IMR-90 (cell line): ENCODE results near the gene PRELID1. TPM values are rescaled to one million over a fixed set of nuclear protein-coding genes. Genes with fewer than 3 reads are reported as not detected.

Experiments used
- ATAC-seq: fragments of 200-7000 bp; cut with Tn5 transposase; 2 replicates; pipeline ENCODE4 v1.9.1; 2020; ENCODE audit warnings: low read depth, mild to moderate bottlenecking, moderate library complexity
- BruUV-seq: library from RNA; stranded (reverse); fragments of 400-500 nt; replicated peaks from 2 replicates; lab custom pipeline; 2021; lab: Mats Ljungman, UMichigan
- CTCF ChIA-PET: fragments of 300-600 bp; formaldehyde crosslinking; extraction: SDS; loops from one replicate; lab custom pipeline; 2021; ENCODE audit warnings: antibody characterized with exemption; lab: Yijun Ruan, JAX
- POLR2A ChIA-PET: fragments of 300-600 bp; sonication (Branson Sonifier 250); formaldehyde crosslinking; loops from one replicate; lab custom pipeline; 2022; ENCODE audit warnings: antibody characterized with exemption; ENCODE audit not compliant: unreplicated experiment; lab: Charles Lee
- DNase-seq: peaks from one replicate; pipeline ENCODE4 v3.0.0; 2013
- H2AFZ ChIP-seq: replicated peaks from 2 replicates; pipeline ENCODE3; 2013; ENCODE audit warnings: low read length, mild to moderate bottlenecking; ENCODE audit not compliant: poor library complexity
- H2AK5ac ChIP-seq: 2 replicates; pipeline ENCODE4 v1.6.1; 2013; ENCODE audit warnings: low read depth, low read length, inconsistent platforms
- H2AK9ac ChIP-seq: replicated peaks from 2 replicates; pipeline ENCODE3; 2013; ENCODE audit warnings: mild to moderate bottlenecking, low read depth, low read length, moderate library complexity; ENCODE audit not compliant: poor library complexity
- H2BK120ac ChIP-seq: 2 replicates; pipeline ENCODE4 v1.6.1; 2013; ENCODE audit warnings: low read depth, low read length, inconsistent platforms
- H2BK15ac ChIP-seq: 3 replicates; pipeline ENCODE4 v1.6.1; 2013; ENCODE audit warnings: low read depth, low read length, inconsistent platforms
- H2BK20ac ChIP-seq: 2 replicates; pipeline ENCODE4 v1.6.1; 2013; ENCODE audit warnings: low read depth, mild to moderate bottlenecking, inconsistent platforms, low read length, moderate library complexity
- H2BK5ac ChIP-seq: 2 replicates; pipeline ENCODE4 v1.6.1; 2013; ENCODE audit warnings: mild to moderate bottlenecking, low read depth, low read length, inconsistent platforms; ENCODE audit not compliant: poor library complexity, severe bottlenecking
- H3K14ac ChIP-seq: replicated peaks from 2 replicates; pipeline ENCODE4 v1.6.1; 2013; ENCODE audit warnings: low read depth, low read length, inconsistent platforms
- H3K18ac ChIP-seq: 2 replicates; pipeline ENCODE4 v1.6.1; 2013; ENCODE audit warnings: low read depth, low read length, control low read depth
- H3K23ac ChIP-seq: 2 replicates; pipeline ENCODE4 v1.6.1; 2013; ENCODE audit warnings: low read depth, low read length, inconsistent platforms
- H3K27ac ChIP-seq: 2 replicates; pipeline ENCODE4 v1.5.1; 2013; ENCODE audit warnings: mild to moderate bottlenecking, control low read depth, low read length; ENCODE audit not compliant: insufficient read depth
- H3K27me3 ChIP-seq: 2 replicates; pipeline ENCODE4 v1.6.1; 2013; ENCODE audit warnings: low read length; ENCODE audit not compliant: control insufficient read depth, insufficient read depth
- H3K36me3 ChIP-seq: 2 replicates; pipeline ENCODE4 v1.6.1; 2013; ENCODE audit warnings: low read length, mixed read lengths; ENCODE audit not compliant: control insufficient read depth, insufficient read depth
- H3K4ac ChIP-seq: 2 replicates; pipeline ENCODE4 v1.6.1; 2013; ENCODE audit warnings: low read depth, low read length, inconsistent platforms
- H3K4me1 ChIP-seq: 2 replicates; pipeline ENCODE4 v1.6.1; 2013; ENCODE audit warnings: low read length, mixed read lengths; ENCODE audit not compliant: control insufficient read depth, insufficient read depth
- H3K4me2 ChIP-seq: 2 replicates; pipeline ENCODE4 v1.6.1; 2013; ENCODE audit warnings: low read depth, mild to moderate bottlenecking, control low read depth, low read length, moderate library complexity
- H3K4me3 ChIP-seq: 2 replicates; pipeline ENCODE4 v1.5.1; 2013; ENCODE audit warnings: low read depth, mild to moderate bottlenecking, control low read depth, low read length, moderate library complexity; ENCODE audit not compliant: insufficient read depth
- H3K56ac ChIP-seq: 2 replicates; pipeline ENCODE4 v1.6.1; 2013; ENCODE audit warnings: low read length, inconsistent platforms; ENCODE audit not compliant: insufficient read depth; ENCODE audit errors: extremely low read depth
- H3K79me1 ChIP-seq, 2 experiments: 2 replicates each; pipeline ENCODE4 v1.6.1; 2013; ENCODE audit warnings: low read length in 2 of 2, inconsistent platforms in 1 of 2, low read depth in 1 of 2
- H3K9ac ChIP-seq: 2 replicates; pipeline ENCODE4 v1.6.1; 2013; ENCODE audit warnings: low read depth, low read length, control low read depth
- H3K9me1 ChIP-seq: 2 replicates; pipeline ENCODE4 v1.6.1; 2013; ENCODE audit warnings: low read length, inconsistent platforms; ENCODE audit not compliant: insufficient read depth
- H3K9me3 ChIP-seq: 2 replicates; pipeline ENCODE4 v1.6.1; 2013; ENCODE audit warnings: low read length; ENCODE audit not compliant: control insufficient read depth, insufficient read depth
- H4K20me1 ChIP-seq: 2 replicates; pipeline ENCODE4 v1.6.1; 2013; ENCODE audit warnings: low read length, inconsistent platforms; ENCODE audit not compliant: insufficient read depth
- H4K5ac ChIP-seq: 2 replicates; pipeline ENCODE4 v1.6.1; 2013; ENCODE audit warnings: mild to moderate bottlenecking, low read depth, low read length, control low read depth
- H4K8ac ChIP-seq, 2 experiments: 2 replicates each; pipeline ENCODE4 v1.6.1; 2013; ENCODE audit warnings: low read depth in 2 of 2, low read length in 2 of 2, control low read depth in 1 of 2, inconsistent platforms in 1 of 2
- H4K91ac ChIP-seq: 2 replicates; pipeline ENCODE4 v1.6.1; 2013; ENCODE audit warnings: low read depth, low read length, inconsistent platforms; ENCODE audit not compliant: insufficient read depth
- BHLHE40 ChIP-seq: fragments of 150-350 bp; IDR thresholded peaks from 2 replicates; pipeline ENCODE4 v1.6.1; 2016; ENCODE audit warnings: mild to moderate bottlenecking, low read depth, low read length
- CEBPB ChIP-seq: IDR thresholded peaks from 2 replicates; pipeline ENCODE4 v1.6.1; 2012; ENCODE audit warnings: low read depth, low read length, improper control_type of control experiment
- CHD1 ChIP-seq: IDR thresholded peaks from 2 replicates; pipeline ENCODE4 v1.6.1; 2012; ENCODE audit warnings: low read depth, low read length, improper control_type of control experiment
- CTCF ChIP-seq: conservative IDR thresholded peaks from 2 replicates; pipeline ENCODE4 v1.5.1; 2012; ENCODE audit warnings: mild to moderate bottlenecking, low read depth, low read length, improper control_type of control experiment
- ELK1 ChIP-seq: fragments of 150-350 bp; IDR thresholded peaks from 2 replicates; pipeline ENCODE4 v1.6.1; 2016; ENCODE audit warnings: low read depth, mild to moderate bottlenecking, low read length, moderate library complexity, borderline replicate concordance
- FOS ChIP-seq: fragments of 150-350 bp; IDR thresholded peaks from 2 replicates; pipeline ENCODE4 v1.6.1; 2016; ENCODE audit warnings: low read depth, low read length
- MAFK ChIP-seq: IDR thresholded peaks from 2 replicates; pipeline ENCODE4 v1.6.1; 2012; ENCODE audit warnings: low read depth, low read length, improper control_type of control experiment
- MAZ ChIP-seq: IDR thresholded peaks from 2 replicates; pipeline ENCODE4 v1.6.1; 2012; ENCODE audit warnings: low read depth, mild to moderate bottlenecking, low read length, improper control_type of control experiment, moderate library complexity, borderline replicate concordance
- MXI1 ChIP-seq: IDR thresholded peaks from 2 replicates; pipeline ENCODE4 v1.6.1; 2012; ENCODE audit warnings: low read depth, mild to moderate bottlenecking, low read length, moderate library complexity, borderline replicate concordance
- NFE2L2 ChIP-seq: fragments of 150-350 bp; IDR thresholded peaks from 2 replicates; pipeline ENCODE4 v1.6.1; 2016; ENCODE audit warnings: low read depth, mild to moderate bottlenecking, low read length
- POLR2A ChIP-seq: IDR thresholded peaks from 2 replicates; pipeline ENCODE4 v1.6.1; 2012; ENCODE audit warnings: mild to moderate bottlenecking, low read depth, low read length
- RAD21 ChIP-seq: IDR thresholded peaks from 2 replicates; pipeline ENCODE4 v1.6.1; 2012; ENCODE audit warnings: low read length, improper control_type of control experiment
- RCOR1 ChIP-seq: IDR thresholded peaks from 2 replicates; pipeline ENCODE4 v1.6.1; 2012; ENCODE audit warnings: mild to moderate bottlenecking, low read length, improper control_type of control experiment; ENCODE audit not compliant: insufficient replicate concordance
- RFX5 ChIP-seq: IDR thresholded peaks from 2 replicates; pipeline ENCODE4 v1.8.0; 2012; ENCODE audit warnings: low read depth, mild to moderate bottlenecking, low read length, moderate library complexity
- SMC3 ChIP-seq: fragments of 150-350 bp; IDR thresholded peaks from 2 replicates; pipeline ENCODE4 v1.6.1; 2016; ENCODE audit warnings: low read depth, mild to moderate bottlenecking, antibody characterized with exemption, low read length, moderate library complexity
- USF2 ChIP-seq: fragments of 150-350 bp; IDR thresholded peaks from 2 replicates; pipeline ENCODE4 v1.6.1; 2017; ENCODE audit warnings: mild to moderate bottlenecking, antibody characterized with exemption, low read length, low read depth
- WGBS, 2 experiments: methylation state at CpG; one replicate each; pipeline versions ENCODE4 v1.1.5 to v1.1.7; 2013; ENCODE audit warnings: missing lambda C conversion rate in 2 of 2; ENCODE audit not compliant: insufficient read length in 1 of 2; ENCODE audit errors: extremely low coverage in 2 of 2; 5-methylcytosine and 5-hydroxymethylcytosine counted together
- dilution Hi-C: fragments of 300-500 bp; cut with HindIII; formaldehyde crosslinking; loops from one replicate; pipeline ENCODE4 v1.14.3; 2018; ENCODE audit warnings: low sequenced_read_pairs; ENCODE audit not compliant: unreplicated experiment
- in situ Hi-C: fragments of 300-500 bp; cut with MboI; formaldehyde crosslinking; loops from 3 replicates; pipeline ENCODE4 v1.14.3; 2019; ENCODE audit warnings: low sequenced_read_pairs, inconsistent platforms, mixed read lengths
- intact Hi-C: fragments of 100-400 bp; cut with micrococcal nuclease; formaldehyde crosslinking; loops from 2 replicates; pipeline ENCODE4 v1.10.0; 2022
- polyA plus RNA-seq, 3 experiments: library from polyadenylated mRNA; depleted of rRNA; stranded (reverse); fragments of >200 nt; gene quantifications; 2 replicates each; pipeline ENCODE4 v1.2.3, GENCODE V29; 2012; ENCODE audit warnings: low replicate concordance in 1 of 3
- total RNA-seq: library from RNA; depleted of rRNA; stranded (reverse); fragments of >200 nt; gene quantifications from 2 replicates; pipeline ENCODE4 v1.2.3, GENCODE V29; 2012

PRELID1 gene
- total and polyA plus RNA-seq, 2 of the 4 experiments (the other 2 are of a cell fraction): 116 to 239 TPM

GRCh38 chr5:177354711-177355110, 51.1 kb downstream of the PRELID1 start:
- peaks cover 13% of the 10 kb centered on the region; the same call in 1 of the 2 replicates for H3K27me3 ChIP-seq
- no peak overlapping the region for H2BK5ac ChIP-seq
- H3K36me3 ChIP-seq: 0 out of 2 replicates have a peak, but pooled peaks cover under 1% of the 10 kb centered on the region
- TF ChIP-seq CTCF: no peak
- TF ChIP-seq POLR2A: no peak
- TF ChIP-seq FOS: no peak
- no peak for TF ChIP-seq CEBPB
- TF ChIP-seq RFX5: no peak
- no peak for TF ChIP-seq MXI1
- no peak for TF ChIP-seq NFE2L2
- no peak for TF ChIP-seq MAZ
- TF ChIP-seq MAFK: no peak
- TF ChIP-seq RCOR1: no peak
- no peak for TF ChIP-seq ELK1
- TF ChIP-seq RAD21: no peak
- no peak for TF ChIP-seq SMC3
- no peak for TF ChIP-seq USF2
- no peak for TF ChIP-seq CHD1
- TF ChIP-seq BHLHE40: no peak
- no peak for ATAC-seq
- ChIA-PET POLR2A (no interaction called here), CTCF (interaction anchor here (0.6 to 1.2 kb wide), 2 partner anchors 28 to 120 kb away, joined by 5 to 10 read pairs; no protein-coding TSS in a partner anchor)
- intact Hi-C loops: no loop called here
- no peak overlapping the region for H2BK20ac ChIP-seq
- H2BK120ac ChIP-seq: no peak overlapping the region
- H3K9me3 ChIP-seq: peaks cover 2% of the 10 kb centered on the region; the same call in 1 of the 2 replicates
- WGBS, 2 experiments: 93% methylated on average over 2 of the region's 3 CpGs; no CpG with 5 or more reads in 1 of the 2 experiments
- no peak overlapping the region for H3K56ac ChIP-seq
- H3K9ac ChIP-seq: no peak overlapping the region
- H4K20me1 ChIP-seq: no peaks in the 10 kb centered on the region; the same call in 1 of the 2 replicates
- no peak overlapping the region for H3K23ac ChIP-seq
- H4K8ac ChIP-seq: no peak overlapping the region
- no peak overlapping the region for H3K4me3 ChIP-seq
- H3K27ac ChIP-seq: no peak overlapping the region
- H2AFZ ChIP-seq: no peak overlapping the region
- H3K4me1 ChIP-seq: peaks cover 12% of the 10 kb centered on the region
- H3K9me1 ChIP-seq: peaks cover 6% of the 10 kb centered on the region; the same call in 1 of the 2 replicates
- no peak overlapping the region for H3K4ac ChIP-seq
- H4K5ac ChIP-seq: no peak overlapping the region
- H3K14ac ChIP-seq: no peak overlapping the region
- H4K91ac ChIP-seq: no peak overlapping the region
- no peak overlapping the region for H3K18ac ChIP-seq
- DNase-seq: no peak
- dilution Hi-C loops: no loop called here
- in situ Hi-C loops: no loop called here
- no peak overlapping the region for H2BK15ac ChIP-seq
- no peak overlapping the region for H2AK5ac ChIP-seq
- no peak overlapping the region for H3K4me2 ChIP-seq
- peaks cover 17% of the 10 kb centered on the region in 2 experiments for H3K79me1 ChIP-seq
- H2AK9ac ChIP-seq: no peak overlapping the region
- no TSS peak for BruUV-seq
